ENCODE data around the gene ZNF549. TPM values are rescaled to one million over a fixed set of nuclear protein-coding genes. Genes with fewer than 3 reads are reported as not detected.

ZNF549 gene
- total RNA-seq, 1 experiment from 2014 or later, result not detected

- H4K20me1 ChIP-seq (ENCODE audit: insufficient read depth), result no peaks in the 10 kb centered on the region
- ChIA-PET CTCF (no interaction called here), POLR2A (no interaction called here), RAD21 (ENCODE audit: low non-redundant PET in 1 of 2, low total read pairs in 2 of 2, uncharacterized antibody in 2 of 2, unreplicated experiment in 2 of 2) (no interaction called here)
- H3K9me3 ChIP-seq (ENCODE audit: control insufficient read depth in 1 of 2, insufficient read depth in 1 of 2, low read depth in 1 of 2, low read length in 2 of 2), result peaks cover 8 to 27% of the 10 kb centered on the region in 2 experiments; a peak in 2 of 4 replicates
- intact Hi-C loops (cut with micrococcal nuclease), result no loop called here
- no peak for ATAC-seq
- no peaks in the 10 kb centered on the region for H3K36me3 ChIP-seq (ENCODE audit: control insufficient read depth in 1 of 2, insufficient read depth in 2 of 2, low read length in 2 of 2)
- no peak overlapping the region for H2AFZ ChIP-seq (ENCODE audit: low read depth, low read length, poor library complexity, severe bottlenecking)
- no peak for DNase-seq (ENCODE audit: low read depth, low spot score)
- peak overlapping the region; percentile 61 for H3K4me2 ChIP-seq (ENCODE audit: low read length)
- no peak overlapping the region for H3K27ac ChIP-seq (ENCODE audit: low read depth, low read length)
- H3K9me2 ChIP-seq (ENCODE audit: insufficient read depth), result no peaks in the 10 kb centered on the region
- no peaks in the 10 kb centered on the region for H3K27me3 ChIP-seq (ENCODE audit: insufficient read depth, low read length)
- H3K4me3 ChIP-seq (replicated peaks in 1 of 2; ENCODE audit: low read depth in 1 of 2, low read length in 2 of 2), result peak overlapping the region; percentile 54 to 55; a peak in 3 of 4 replicates
- BruUV-seq (replicated peaks), result no TSS peak
- TF ChIP-seq REST (IDR thresholded peaks at IDR 0.05; ENCODE audit: low read depth) (no peak), YY1 (IDR thresholded peaks at IDR 0.05; ENCODE audit: extremely low read depth, insufficient replicate concordance, low read depth, low read length) (no peak), RAD21 (IDR thresholded peaks at IDR 0.05; ENCODE audit: low read depth) (peak; percentile 18; the same call in 1 of the 2 replicates), ZNF274 (IDR thresholded peaks at IDR 0.05; ENCODE audit: low read depth, low read length) (no peak)
- TF ChIP-seq, protein P1, sequence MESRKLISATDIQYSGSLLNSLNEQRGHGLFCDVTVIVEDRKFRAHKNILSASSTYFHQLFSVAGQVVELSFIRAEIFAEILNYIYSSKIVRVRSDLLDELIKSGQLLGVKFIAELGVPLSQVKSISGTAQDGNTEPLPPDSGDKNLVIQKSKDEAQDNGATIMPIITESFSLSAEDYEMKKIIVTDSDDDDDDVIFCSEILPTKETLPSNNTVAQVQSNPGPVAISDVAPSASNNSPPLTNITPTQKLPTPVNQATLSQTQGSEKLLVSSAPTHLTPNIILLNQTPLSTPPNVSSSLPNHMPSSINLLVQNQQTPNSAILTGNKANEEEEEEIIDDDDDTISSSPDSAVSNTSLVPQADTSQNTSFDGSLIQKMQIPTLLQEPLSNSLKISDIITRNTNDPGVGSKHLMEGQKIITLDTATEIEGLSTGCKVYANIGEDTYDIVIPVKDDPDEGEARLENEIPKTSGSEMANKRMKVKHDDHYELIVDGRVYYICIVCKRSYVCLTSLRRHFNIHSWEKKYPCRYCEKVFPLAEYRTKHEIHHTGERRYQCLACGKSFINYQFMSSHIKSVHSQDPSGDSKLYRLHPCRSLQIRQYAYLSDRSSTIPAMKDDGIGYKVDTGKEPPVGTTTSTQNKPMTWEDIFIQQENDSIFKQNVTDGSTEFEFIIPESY (IDR thresholded peaks at IDR 0.05; ENCODE audit: extremely low read depth, insufficient replicate concordance, low read length), result no peak
- H3K9ac ChIP-seq (ENCODE audit: low read length), result no peak overlapping the region
- H3K4me1 ChIP-seq (ENCODE audit: control insufficient read depth in 1 of 2, insufficient read depth in 2 of 2, low read length in 2 of 2), result no peaks in the 10 kb centered on the region
- H3K79me2 ChIP-seq (ENCODE audit: insufficient read depth, low read length), result no peaks in the 10 kb centered on the region
Measured at GRCh38 chr19:57558525-57558924, 31.4 kb downstream of the ZNF549 start.
